Activated naive CD4-positive, alpha-beta T cell treated with anti-CD3 and anti-CD28 coated beads for 36 hours (primary cell): ENCODE data around the gene GNG12. TPM values are rescaled to one million over a fixed set of nuclear protein-coding genes. Genes with fewer than 3 reads are reported as not detected.

Source experiments
- CTCF ChIA-PET: fragments of 350-600 bp; sonication (Branson Sonifier 250); formaldehyde crosslinking; loops from one replicate; lab custom pipeline; 2021; ENCODE audit warnings: antibody characterized with exemption; lab: Charles Lee
- DNase-seq: peaks from one replicate; pipeline ENCODE4 v3.0.0-alpha.2; 2020
- H3K27ac Mint-ChIP-seq: one replicate; pipeline ENCODE4 v1.8.0; 2021; ENCODE audit warnings: mild to moderate bottlenecking, mixed read lengths
- H3K27me3 Mint-ChIP-seq: one replicate; pipeline ENCODE4 v1.8.0; 2021; ENCODE audit warnings: low read depth, mixed read lengths
- H3K36me3 Mint-ChIP-seq: one replicate; pipeline ENCODE4 v1.8.0; 2021; ENCODE audit warnings: low read depth, mixed read lengths
- H3K4me1 Mint-ChIP-seq: one replicate; pipeline ENCODE4 v1.8.0; 2021; ENCODE audit warnings: low read depth, mixed read lengths
- H3K4me3 Mint-ChIP-seq: one replicate; pipeline ENCODE4 v1.8.0; 2021; ENCODE audit warnings: mild to moderate bottlenecking, moderate library complexity, mixed read lengths
- H3K9me3 Mint-ChIP-seq: one replicate; pipeline ENCODE4 v1.8.0; 2021; ENCODE audit warnings: mixed read lengths
- intact Hi-C: fragments of 100-400 bp; cut with micrococcal nuclease; formaldehyde crosslinking; loops from one replicate; pipeline ENCODE4 v1.15.1; 2023
- total RNA-seq, 2 experiments: library from RNA; stranded (reverse); gene quantifications; one replicate each; pipeline ENCODE4 v1.2.3, GENCODE V29; 2021

The GNG12 gene
- total RNA-seq, 2 experiments from 2014 or later: 0.05 to 0.07 TPM

GRCh38 chr1:67807282-67807681 is 26.0 kb downstream of the GNG12 start:
- H3K36me3 Mint-ChIP-seq: no peaks in the 10 kb centered on the region
- H3K4me3 Mint-ChIP-seq: no peak overlapping the region
- no peak overlapping the region for H3K27ac Mint-ChIP-seq
- H3K27me3 Mint-ChIP-seq: peaks cover 14% of the 10 kb centered on the region
- H3K9me3 Mint-ChIP-seq: no peaks in the 10 kb centered on the region
- H3K4me1 Mint-ChIP-seq: no peaks in the 10 kb centered on the region
- CTCF ChIA-PET: interaction anchor here (0.5 kb wide), 1 partner anchor 19 kb away, joined by 3 read pairs; no protein-coding TSS in a partner anchor
- intact Hi-C loops: no loop called here
- no peak for DNase-seq

DNA sequence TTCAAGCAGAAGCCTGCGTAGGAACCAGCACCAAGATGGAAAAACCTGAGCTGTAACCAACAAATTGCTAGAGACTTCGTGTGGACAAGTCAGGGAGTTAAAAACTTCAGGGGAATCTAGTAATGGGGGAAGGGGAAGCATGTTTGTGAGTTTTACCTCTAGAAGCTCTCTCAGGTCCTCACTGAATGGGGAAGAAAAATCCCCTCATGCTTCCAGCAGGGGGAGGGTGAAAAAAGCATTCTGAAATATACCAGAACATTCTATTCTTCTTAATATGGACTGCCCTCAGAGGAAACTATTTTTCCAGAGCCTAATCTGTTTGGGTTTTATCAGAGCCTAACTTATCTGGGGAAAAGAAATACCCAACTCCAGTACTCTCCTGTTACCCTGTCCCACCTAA is 28.6 kb downstream of the GNG12 start:
- Mint-ChIP-seq H3K4me1 (no peaks in the 10 kb centered on the region), H3K4me3 (no peak overlapping the region), H3K27ac (no peak overlapping the region), H3K27me3 (peaks cover 20% of the 10 kb centered on the region), H3K36me3 (no peaks in the 10 kb centered on the region), H3K9me3 (no peaks in the 10 kb centered on the region)
- CTCF ChIA-PET: interaction anchor here (1.7 kb wide), 1 partner anchor 39 kb away, joined by 4 read pairs; no protein-coding TSS in a partner anchor
- intact Hi-C loops: no loop called here
- no peak for DNase-seq

DNA sequence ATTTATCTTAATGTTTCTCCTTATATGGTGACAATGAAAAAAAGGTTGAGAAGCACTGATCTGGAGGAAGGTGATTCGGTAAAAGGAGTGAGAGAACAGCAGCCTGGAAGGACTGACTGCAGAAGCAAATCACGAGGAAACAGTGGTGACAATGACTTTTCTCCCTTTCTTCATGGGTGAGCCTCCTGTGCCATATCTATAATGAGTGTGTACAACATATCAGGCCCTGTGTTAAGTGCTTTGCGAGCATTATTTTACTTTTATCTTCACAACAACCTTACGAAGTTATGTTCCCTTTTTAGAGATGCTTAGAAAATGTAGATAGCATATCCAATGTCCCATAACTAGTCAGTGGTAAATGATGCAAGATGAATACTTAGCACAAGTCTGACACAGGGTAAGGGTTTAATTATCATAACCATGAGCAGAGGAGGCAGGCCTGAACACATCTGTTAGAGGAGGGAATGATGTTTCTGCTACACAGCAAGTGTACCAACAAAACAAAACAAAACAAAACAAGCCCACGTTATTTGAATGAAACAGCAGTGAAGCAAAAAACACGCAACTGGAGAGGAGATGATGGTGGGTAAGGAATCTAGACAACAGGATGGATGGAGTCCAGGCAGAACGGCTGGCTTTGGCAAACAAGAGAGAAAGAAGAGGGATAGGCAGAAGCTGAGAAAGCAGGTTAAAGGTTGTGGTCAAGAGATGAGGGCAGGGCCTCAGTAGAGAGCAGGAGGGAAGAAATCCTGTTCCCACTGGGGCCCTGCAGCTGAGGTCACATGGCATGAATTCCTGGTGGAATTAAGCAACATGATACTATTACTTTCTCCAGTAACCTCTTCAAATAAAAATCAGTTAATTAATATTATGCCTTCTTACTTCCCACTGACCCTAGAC is 29.6 kb downstream of the GNG12 start:
- H3K27me3 Mint-ChIP-seq: peaks cover 20% of the 10 kb centered on the region
- H3K9me3 Mint-ChIP-seq: no peaks in the 10 kb centered on the region
- H3K4me3 Mint-ChIP-seq: no peak overlapping the region
- no peaks in the 10 kb centered on the region for H3K4me1 Mint-ChIP-seq
- no peaks in the 10 kb centered on the region for H3K36me3 Mint-ChIP-seq
- no peak overlapping the region for H3K27ac Mint-ChIP-seq
- intact Hi-C loops: no loop called here
- DNase-seq: no peak
- CTCF ChIA-PET: interaction anchor here (1.7 kb wide), 1 partner anchor 38 kb away, joined by 4 read pairs; no protein-coding TSS in a partner anchor

- no peak overlapping the region for H3K27ac Mint-ChIP-seq
- H3K36me3 Mint-ChIP-seq: no peaks in the 10 kb centered on the region
- H3K4me1 Mint-ChIP-seq: no peaks in the 10 kb centered on the region
- H3K27me3 Mint-ChIP-seq: peaks cover 18% of the 10 kb centered on the region
- H3K9me3 Mint-ChIP-seq: no peaks in the 10 kb centered on the region
- intact Hi-C loops: no loop called here
- no peak for DNase-seq
- CTCF ChIA-PET: no interaction called here
- H3K4me3 Mint-ChIP-seq: no peak overlapping the region
Observed at GRCh38 chr1:67802565-67802964, 30.7 kb downstream of the GNG12 start.

DNA sequence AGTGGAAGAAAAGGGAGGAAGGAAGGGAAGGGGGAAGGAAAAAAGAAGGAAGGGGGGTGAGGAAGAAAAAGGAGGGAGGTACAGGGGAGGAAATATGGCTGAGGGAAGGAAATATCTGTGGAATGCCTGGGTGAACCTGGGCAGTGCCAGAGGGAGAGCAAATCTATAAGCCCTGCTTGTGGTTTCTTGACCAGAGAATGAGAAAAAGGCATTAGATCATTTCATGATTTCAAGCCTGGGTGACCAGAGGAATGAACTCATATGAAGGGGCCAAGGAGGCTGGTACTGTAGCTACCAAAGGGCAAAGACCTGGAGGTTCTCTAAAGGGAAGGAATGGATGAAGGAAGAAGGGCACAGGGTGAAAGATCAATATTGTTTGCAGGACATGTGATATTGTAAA is 31.4 kb downstream of the GNG12 start:
- intact Hi-C loops: no loop called here
- H3K27me3 Mint-ChIP-seq: peaks cover 18% of the 10 kb centered on the region

GRCh38 chr1:67795179-67795912 is 37.9 kb downstream of the GNG12 start:
- H3K9me3 Mint-ChIP-seq: no peaks in the 10 kb centered on the region
- no peaks in the 10 kb centered on the region for H3K27me3 Mint-ChIP-seq
- no peak for DNase-seq
- no peaks in the 10 kb centered on the region for H3K4me1 Mint-ChIP-seq
- H3K36me3 Mint-ChIP-seq: no peaks in the 10 kb centered on the region
- intact Hi-C loops: no loop called here
- no peak overlapping the region for H3K4me3 Mint-ChIP-seq
- CTCF ChIA-PET: no interaction called here
- H3K27ac Mint-ChIP-seq: no peak overlapping the region

More for the DNA sequence above, 31.4 kb downstream of the GNG12 start:
- Mint-ChIP-seq H3K4me1 (no peaks in the 10 kb centered on the region), H3K4me3 (no peak overlapping the region), H3K36me3 (no peaks in the 10 kb centered on the region), H3K27ac (no peak overlapping the region), H3K9me3 (no peaks in the 10 kb centered on the region)
- CTCF ChIA-PET: no interaction called here
- DNase-seq: no peak

- Mint-ChIP-seq H3K9me3 (no peaks in the 10 kb centered on the region), H3K36me3 (no peaks in the 10 kb centered on the region), H3K27ac (no peak overlapping the region), H3K4me3 (no peak overlapping the region), H3K27me3 (no peaks in the 10 kb centered on the region), H3K4me1 (no peaks in the 10 kb centered on the region)
- CTCF ChIA-PET: interaction anchor here (0.6 kb wide), 1 partner anchor 189 kb away, joined by 3 read pairs; no protein-coding TSS in a partner anchor
- intact Hi-C loops: no loop called here
- DNase-seq: no peak
Observed at GRCh38 chr1:67793562-67793961, 39.7 kb downstream of the GNG12 start.

DNA sequence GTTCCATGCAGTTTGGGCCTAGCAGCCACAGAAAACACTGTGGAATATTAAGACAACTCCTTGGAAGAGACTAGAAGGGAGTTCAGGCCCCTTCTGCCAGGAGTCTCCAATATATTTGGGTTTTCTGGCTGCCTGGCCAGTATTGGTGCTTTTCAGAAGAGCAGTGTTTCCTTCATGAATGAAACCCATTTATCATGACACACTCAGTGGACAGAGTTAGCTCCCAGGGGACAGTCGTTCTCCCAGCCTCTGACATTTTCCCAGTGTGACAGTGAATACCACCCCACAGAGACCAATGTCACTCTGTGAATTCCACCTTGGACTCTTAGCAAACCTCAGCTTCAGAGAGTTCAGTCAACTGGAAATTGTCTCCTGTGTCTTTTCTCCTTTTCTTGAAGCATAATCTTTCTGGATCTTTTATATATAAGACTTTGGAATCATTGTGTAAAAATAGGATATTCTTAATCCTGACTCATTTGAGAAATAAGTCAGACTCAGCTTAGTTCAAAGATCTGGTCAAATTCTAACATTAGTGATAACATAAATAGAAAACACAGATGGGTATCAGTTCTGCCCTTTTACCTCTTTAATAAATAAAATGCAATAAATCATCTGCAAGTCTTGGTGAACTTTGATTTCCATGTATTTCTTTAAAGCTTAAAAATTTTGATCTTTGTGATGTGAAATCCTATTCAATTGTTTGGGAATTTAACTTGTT is 40.4 kb downstream of the GNG12 start:
- no peaks in the 10 kb centered on the region for H3K36me3 Mint-ChIP-seq
- H3K27me3 Mint-ChIP-seq: no peaks in the 10 kb centered on the region
- CTCF ChIA-PET: interaction anchor here (0.6 kb wide), 1 partner anchor 188 kb away, joined by 3 read pairs; no protein-coding TSS in a partner anchor
- no peaks in the 10 kb centered on the region for H3K4me1 Mint-ChIP-seq
- intact Hi-C loops: no loop called here
- no peak overlapping the region for H3K4me3 Mint-ChIP-seq
- no peak for DNase-seq
- H3K27ac Mint-ChIP-seq: no peak overlapping the region
- no peaks in the 10 kb centered on the region for H3K9me3 Mint-ChIP-seq

DNA sequence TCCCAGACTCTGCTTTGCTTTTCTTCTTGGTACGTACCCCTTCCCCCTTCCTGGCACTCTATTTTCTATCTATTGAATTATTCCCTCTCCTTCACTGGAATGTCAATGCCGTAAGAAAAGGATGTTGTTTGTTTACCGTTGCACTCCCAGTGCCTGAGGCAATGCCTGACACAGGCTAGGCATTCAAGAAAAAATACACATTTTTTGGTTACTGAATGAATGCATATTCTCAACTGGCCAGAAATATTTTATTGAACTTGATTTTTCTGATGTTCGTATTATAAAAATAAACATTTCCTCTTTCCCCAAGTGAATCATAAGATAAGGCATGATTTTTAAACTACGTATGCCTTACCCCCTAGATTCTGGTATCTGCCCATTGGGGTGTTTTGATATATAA is 41.2 kb downstream of the GNG12 start:
- intact Hi-C loops: no loop called here
- Mint-ChIP-seq H3K27me3 (no peaks in the 10 kb centered on the region), H3K4me3 (no peak overlapping the region), H3K9me3 (no peaks in the 10 kb centered on the region), H3K4me1 (no peaks in the 10 kb centered on the region), H3K27ac (no peak overlapping the region), H3K36me3 (no peaks in the 10 kb centered on the region)
- DNase-seq: no peak
- CTCF ChIA-PET: no interaction called here

DNA sequence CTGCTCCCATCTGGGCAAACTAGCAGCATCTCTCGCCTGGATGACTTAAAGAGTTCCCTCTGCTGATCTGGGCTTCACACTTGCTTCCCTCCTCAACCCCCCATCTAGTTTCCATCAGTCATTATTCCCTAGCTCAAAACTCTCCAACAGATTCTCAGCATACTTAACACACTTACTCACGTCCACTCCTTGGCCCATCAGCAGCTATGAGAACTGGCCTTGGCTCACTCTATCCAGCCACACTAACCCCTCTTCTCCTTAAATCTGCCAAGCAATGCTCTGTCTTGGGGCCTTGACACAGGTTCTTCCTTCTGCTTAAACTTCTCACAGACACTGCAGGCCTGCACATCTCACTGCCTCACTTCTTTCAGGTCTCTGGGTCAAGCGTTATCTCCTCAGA is 41.6 kb downstream of the GNG12 start:
- no peaks in the 10 kb centered on the region for H3K27me3 Mint-ChIP-seq
- CTCF ChIA-PET: no interaction called here

GRCh38 chr1:67791261-67791660 is 42.0 kb downstream of the GNG12 start:
- no peaks in the 10 kb centered on the region for H3K27me3 Mint-ChIP-seq
- no peak for DNase-seq
- intact Hi-C loops: no loop called here
- H3K9me3 Mint-ChIP-seq: no peaks in the 10 kb centered on the region
- no peaks in the 10 kb centered on the region for H3K36me3 Mint-ChIP-seq
- H3K4me3 Mint-ChIP-seq: no peak overlapping the region
- CTCF ChIA-PET: no interaction called here
- no peak overlapping the region for H3K27ac Mint-ChIP-seq
- no peaks in the 10 kb centered on the region for H3K4me1 Mint-ChIP-seq

More for the DNA sequence above, 41.6 kb downstream of the GNG12 start:
- no peaks in the 10 kb centered on the region for H3K4me1 Mint-ChIP-seq
- no peaks in the 10 kb centered on the region for H3K36me3 Mint-ChIP-seq
- H3K9me3 Mint-ChIP-seq: no peaks in the 10 kb centered on the region
- intact Hi-C loops: no loop called here
- DNase-seq: no peak
- H3K4me3 Mint-ChIP-seq: no peak overlapping the region
- no peak overlapping the region for H3K27ac Mint-ChIP-seq

GRCh38 chr1:67790201-67790692 is 43.0 kb downstream of the GNG12 start:
- no peaks in the 10 kb centered on the region for H3K9me3 Mint-ChIP-seq
- no peaks in the 10 kb centered on the region for H3K27me3 Mint-ChIP-seq
- H3K27ac Mint-ChIP-seq: no peak overlapping the region
- H3K4me3 Mint-ChIP-seq: no peak overlapping the region
- intact Hi-C loops: no loop called here
- H3K36me3 Mint-ChIP-seq: no peaks in the 10 kb centered on the region
- CTCF ChIA-PET: interaction anchor here (1.5 kb wide), 1 partner anchor 30 kb away, joined by 4 read pairs; no protein-coding TSS in a partner anchor
- no peak for DNase-seq
- no peaks in the 10 kb centered on the region for H3K4me1 Mint-ChIP-seq
